ENCODE results near the gene TRERF1. TPM values are rescaled to one million over a fixed set of nuclear protein-coding genes. Genes with fewer than 3 reads are reported as not detected.
A peak's percentile ranks its signal among the peaks of the same experiment; 100 is the strongest.

The TRERF1 gene
- total RNA-seq, 1 donor from 2014 or later, result 3.8 TPM

GRCh38 chr6:42453031-42453653, 1.4 kb upstream of the TRERF1 start:
- peak overlapping the region; percentile 82 for H3K27ac ChIP-seq
- H3K36me3 ChIP-seq, result no peaks in the 10 kb centered on the region
- TF ChIP-seq, protein P1, sequence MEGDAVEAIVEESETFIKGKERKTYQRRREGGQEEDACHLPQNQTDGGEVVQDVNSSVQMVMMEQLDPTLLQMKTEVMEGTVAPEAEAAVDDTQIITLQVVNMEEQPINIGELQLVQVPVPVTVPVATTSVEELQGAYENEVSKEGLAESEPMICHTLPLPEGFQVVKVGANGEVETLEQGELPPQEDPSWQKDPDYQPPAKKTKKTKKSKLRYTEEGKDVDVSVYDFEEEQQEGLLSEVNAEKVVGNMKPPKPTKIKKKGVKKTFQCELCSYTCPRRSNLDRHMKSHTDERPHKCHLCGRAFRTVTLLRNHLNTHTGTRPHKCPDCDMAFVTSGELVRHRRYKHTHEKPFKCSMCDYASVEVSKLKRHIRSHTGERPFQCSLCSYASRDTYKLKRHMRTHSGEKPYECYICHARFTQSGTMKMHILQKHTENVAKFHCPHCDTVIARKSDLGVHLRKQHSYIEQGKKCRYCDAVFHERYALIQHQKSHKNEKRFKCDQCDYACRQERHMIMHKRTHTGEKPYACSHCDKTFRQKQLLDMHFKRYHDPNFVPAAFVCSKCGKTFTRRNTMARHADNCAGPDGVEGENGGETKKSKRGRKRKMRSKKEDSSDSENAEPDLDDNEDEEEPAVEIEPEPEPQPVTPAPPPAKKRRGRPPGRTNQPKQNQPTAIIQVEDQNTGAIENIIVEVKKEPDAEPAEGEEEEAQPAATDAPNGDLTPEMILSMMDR (IDR thresholded peaks at IDR 0.05), result no peak
- H3K9me3 ChIP-seq, result no peaks in the 10 kb centered on the region
- intact Hi-C loops (cut with DNase I), result no loop called here
- H3K4me3 ChIP-seq, result peak overlapping the region; percentile 85
- ATAC-seq (peak; percentile 87), DNase-seq (peak; percentile 87)
- no peaks in the 10 kb centered on the region for H3K27me3 ChIP-seq
- peaks cover 24% of the 10 kb centered on the region for H3K4me1 ChIP-seq

DNA sequence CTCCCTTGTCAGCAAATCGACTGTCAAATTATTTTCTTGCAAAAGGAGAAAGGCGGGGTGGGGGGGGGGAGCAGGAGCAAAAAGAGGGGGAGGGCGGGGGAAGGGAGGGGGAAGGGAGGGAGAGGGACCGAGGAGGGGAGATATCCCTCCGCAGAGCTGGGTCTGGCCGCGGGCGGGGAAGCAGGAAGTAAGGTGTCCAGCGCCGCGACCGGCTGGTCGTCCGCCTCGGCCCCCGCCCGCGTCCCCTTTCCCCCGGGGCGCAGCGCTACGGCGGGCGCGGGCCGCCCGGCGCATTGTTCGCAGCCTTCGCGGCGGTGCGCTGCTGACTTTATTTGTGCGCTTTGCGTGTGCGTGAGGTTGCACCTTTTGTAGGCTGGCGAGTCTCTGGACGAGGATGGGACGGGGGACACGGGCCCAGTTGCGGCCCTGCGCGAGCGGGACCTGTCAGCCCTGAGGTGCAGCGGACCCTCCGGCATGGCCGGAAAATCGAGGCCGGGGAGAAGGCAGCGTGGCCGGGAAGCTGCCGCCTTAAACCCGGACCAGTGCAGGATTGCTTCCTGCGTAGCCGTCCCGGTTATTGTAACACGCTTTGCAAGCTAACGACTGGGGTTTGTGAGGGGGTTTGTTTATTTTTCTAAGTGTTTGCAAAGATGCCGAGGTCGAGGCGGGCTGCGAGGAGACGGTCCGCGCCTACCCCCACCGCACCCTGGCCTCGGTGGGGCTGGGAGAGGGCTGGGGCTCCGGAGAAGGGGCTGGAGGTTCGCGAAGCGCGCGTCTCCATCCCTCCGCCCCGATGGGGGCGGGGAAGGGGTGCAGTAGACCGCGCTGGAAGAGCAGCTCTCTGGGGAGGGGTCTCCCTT, 675 bp upstream of the TRERF1 start:
- DNase-seq (peak; percentile 81), ATAC-seq (peak; percentile 69)
- H3K9me3 ChIP-seq, result no peaks in the 10 kb centered on the region
- H3K4me1 ChIP-seq, result peaks cover 24% of the 10 kb centered on the region
- intact Hi-C loops (cut with DNase I), result no loop called here
- TF ChIP-seq, protein P1 (IDR thresholded peaks at IDR 0.05), result no peak
- H3K27ac ChIP-seq, result peak overlapping the region; percentile 82
- peak overlapping the region; percentile 85 for H3K4me3 ChIP-seq
- H3K36me3 ChIP-seq, result no peaks in the 10 kb centered on the region
- no peaks in the 10 kb centered on the region for H3K27me3 ChIP-seq

DNA sequence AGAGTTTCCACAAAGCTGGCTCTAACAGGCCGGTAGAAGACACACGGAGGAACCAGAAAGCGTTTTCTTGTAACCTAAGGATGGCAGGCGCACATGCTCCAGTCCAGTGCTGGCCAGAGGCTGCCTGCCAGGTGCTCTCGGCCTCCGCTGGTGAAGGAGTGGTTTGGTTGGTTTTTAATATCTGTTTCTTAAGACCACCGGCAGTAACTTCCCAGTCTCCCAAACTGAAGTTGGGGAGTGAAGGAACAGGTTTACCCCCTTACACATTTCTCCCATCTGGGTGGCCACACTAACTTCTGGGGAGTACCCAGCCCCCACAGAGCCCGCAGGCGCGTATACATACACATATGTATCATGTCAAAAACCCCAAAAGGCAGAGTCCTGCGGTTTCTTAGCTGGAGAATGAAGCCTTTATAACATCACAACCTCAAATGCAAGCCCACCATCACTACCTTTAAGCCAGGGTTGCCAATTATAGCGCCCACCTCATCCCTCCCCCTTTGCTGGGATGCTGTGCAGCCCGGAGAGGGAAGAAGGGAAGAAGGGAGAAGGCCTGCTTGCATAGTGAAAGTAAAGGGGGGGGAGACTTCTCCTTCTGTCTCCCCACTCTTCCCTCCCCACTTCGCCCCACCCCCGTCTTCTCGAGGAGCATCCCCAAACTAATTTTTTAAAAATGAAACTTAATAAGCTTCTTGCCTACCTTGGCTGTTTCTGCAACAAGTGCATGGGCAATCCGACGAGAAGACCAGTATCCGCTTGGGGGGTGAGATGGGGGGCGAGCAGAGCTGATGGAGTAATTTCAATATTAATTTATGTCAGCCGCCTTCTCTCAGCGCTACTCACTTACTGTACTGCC, 1.0 kb downstream of the TRERF1 start:
- no peak for ATAC-seq
- no peak for DNase-seq
- Histone ChIP-seq H3K4me3 (peak overlapping the region; percentile 85), H3K27ac (peak overlapping the region; percentile 82), H3K4me1 (peaks cover 24% of the 10 kb centered on the region), H3K36me3 (no peaks in the 10 kb centered on the region), H3K27me3 (no peaks in the 10 kb centered on the region), H3K9me3 (no peaks in the 10 kb centered on the region)
- TF ChIP-seq, protein P1 (IDR thresholded peaks at IDR 0.05), result no peak
- intact Hi-C loops (cut with DNase I), result no loop called here

DNA sequence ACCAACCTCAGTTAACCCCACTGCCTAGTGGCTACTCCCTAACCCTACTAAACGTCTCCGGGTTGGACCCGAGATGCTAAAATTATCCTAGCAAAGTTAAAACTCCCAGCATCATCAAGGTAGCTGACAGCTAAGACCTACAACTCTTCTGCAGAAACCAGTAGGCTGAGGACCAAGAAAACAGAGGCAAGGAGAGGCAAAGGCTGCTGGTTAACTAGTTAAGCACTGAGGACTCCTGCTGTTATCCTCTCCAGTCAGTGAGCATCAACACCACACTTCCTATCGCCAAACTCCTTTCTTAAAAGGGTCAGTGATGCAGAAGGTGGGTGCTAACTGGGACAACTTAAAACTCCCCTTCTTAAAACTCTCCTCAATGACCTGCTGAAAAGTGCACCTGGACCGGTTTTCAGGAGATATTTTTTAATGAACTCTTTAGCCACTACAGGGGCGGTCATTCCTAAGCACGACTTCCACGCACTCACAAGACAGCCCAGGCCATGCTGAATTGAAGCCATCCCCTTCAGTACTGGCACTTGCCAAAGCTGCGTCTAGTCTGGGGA, 1.7 kb downstream of the TRERF1 start:
- Histone ChIP-seq H3K36me3 (no peaks in the 10 kb centered on the region), H3K27me3 (no peaks in the 10 kb centered on the region), H3K4me3 (peak overlapping the region; percentile 85), H3K27ac (peak overlapping the region; percentile 31), H3K4me1 (peaks cover 24% of the 10 kb centered on the region), H3K9me3 (no peaks in the 10 kb centered on the region)
- ATAC-seq (no peak), DNase-seq (no peak)
- intact Hi-C loops (cut with DNase I), result no loop called here
- TF ChIP-seq, protein P1 (IDR thresholded peaks at IDR 0.05), result no peak

DNA sequence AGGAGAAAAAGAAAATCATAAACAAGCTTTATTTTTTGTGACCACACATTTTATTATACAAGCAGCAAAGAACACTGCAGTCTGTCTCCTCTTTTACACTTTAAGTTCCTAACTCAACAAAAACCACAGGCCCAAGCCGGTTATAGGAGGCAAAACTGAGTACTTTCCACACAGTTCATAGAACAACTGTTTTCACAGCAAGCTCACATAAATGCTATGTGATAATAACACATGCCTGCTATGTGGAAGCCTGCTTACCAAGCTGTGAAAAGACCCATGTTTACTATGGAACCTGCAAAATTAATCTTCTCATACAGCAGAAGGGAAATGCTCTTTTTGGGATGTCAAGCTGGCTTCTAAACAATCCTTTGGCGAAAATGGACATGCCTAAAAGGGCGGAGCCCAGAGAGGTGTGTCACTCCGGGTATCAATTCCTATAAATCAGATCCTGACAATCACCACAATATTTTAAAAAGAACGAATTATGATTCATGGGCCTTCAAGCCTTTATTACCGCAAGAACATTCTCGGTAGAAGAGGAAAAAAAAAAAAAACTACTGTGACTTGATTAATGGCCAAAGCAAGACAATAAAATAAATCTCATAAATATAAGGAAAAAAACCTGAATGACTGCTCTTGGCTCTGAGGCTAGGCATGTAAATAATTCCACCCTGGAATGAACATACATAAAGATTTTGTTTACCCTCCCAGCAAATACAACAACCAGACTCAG, 2.6 kb downstream of the TRERF1 start:
- TF ChIP-seq, protein P1 (IDR thresholded peaks at IDR 0.05), result no peak
- Histone ChIP-seq H3K4me1 (peaks cover 21% of the 10 kb centered on the region), H3K4me3 (peak overlapping the region; percentile 85)

More for the DNA sequence above, 2.6 kb downstream of the TRERF1 start:
- no peak for ATAC-seq
- no peak overlapping the region for H3K27ac ChIP-seq
- no peaks in the 10 kb centered on the region for H3K36me3 ChIP-seq
- intact Hi-C loops (cut with DNase I), result no loop called here
- DNase-seq, result no peak
- no peaks in the 10 kb centered on the region for H3K27me3 ChIP-seq
- no peaks in the 10 kb centered on the region for H3K9me3 ChIP-seq

Data from upper lobe of right lung (tissue), 1 donor.